Osteoblast (primary cell): ENCODE data around the gene EFCAB6. TPM values are rescaled to one million over a fixed set of nuclear protein-coding genes. Genes with fewer than 3 reads are reported as not detected.

Experiments
- DNase-seq: peaks from one replicate; pipeline ENCODE4 v3.0.0; 2011; ENCODE audit warnings: low spot score, mixed read lengths; ENCODE audit not compliant: insufficient read length; ENCODE audit errors: missing footprints
- H2AFZ ChIP-seq: 2 replicates; pipeline ENCODE4 v1.6.0; 2011; ENCODE audit warnings: mild to moderate bottlenecking, low read length
- H3K27ac ChIP-seq: 2 replicates; pipeline ENCODE4 v1.5.1; 2011; ENCODE audit warnings: mild to moderate bottlenecking, low read depth, low read length, moderate library complexity
- H3K27me3 ChIP-seq: 2 replicates; pipeline ENCODE4 v1.6.0; 2012; ENCODE audit warnings: mild to moderate bottlenecking, control low read depth, inconsistent platforms, low read length, moderate library complexity; ENCODE audit not compliant: insufficient read depth
- H3K36me3 ChIP-seq: 2 replicates; pipeline ENCODE4 v1.5.1; 2011; ENCODE audit warnings: mild to moderate bottlenecking, low read length, control low read depth, moderate library complexity; ENCODE audit not compliant: insufficient read depth
- H3K4me1 ChIP-seq: 2 replicates; pipeline ENCODE4 v1.5.1; 2011; ENCODE audit warnings: mild to moderate bottlenecking, low read length, control low read depth, moderate library complexity; ENCODE audit not compliant: insufficient read depth
- H3K4me2 ChIP-seq: 2 replicates; pipeline ENCODE4 v1.6.0; 2011; ENCODE audit warnings: mild to moderate bottlenecking, low read length; ENCODE audit not compliant: insufficient read depth
- H3K4me3 ChIP-seq: fragments of 200-600 bp; sonication (generic); 3 replicates; pipeline ENCODE4 v1.5.1; 2012; ENCODE audit warnings: mild to moderate bottlenecking, low read length, inconsistent platforms; ENCODE audit not compliant: insufficient read depth
- H3K79me2 ChIP-seq: 2 replicates; pipeline ENCODE4 v1.6.0; 2012; ENCODE audit warnings: mild to moderate bottlenecking, low read length, control low read depth, inconsistent platforms; ENCODE audit not compliant: insufficient read depth
- H3K9me3 ChIP-seq: 2 replicates; pipeline ENCODE4 v1.5.1; 2011; ENCODE audit warnings: low read depth, low read length, control low read depth
- H4K20me1 ChIP-seq: 2 replicates; pipeline ENCODE4 v1.6.0; 2012; ENCODE audit warnings: mild to moderate bottlenecking, low read length, control low read depth; ENCODE audit not compliant: insufficient read depth
- CTCF ChIP-seq: IDR thresholded peaks from 2 replicates; pipeline ENCODE4 v1.5.1; 2011; ENCODE audit warnings: mild to moderate bottlenecking, low read depth, low read length, moderate library complexity; ENCODE audit errors: extremely low read depth
- total RNA-seq: library from RNA; depleted of rRNA; stranded (reverse); fragments of >200 nt; gene quantifications from 2 replicates; pipeline ENCODE4 v1.2.3, GENCODE V29; 2012

EFCAB6 gene
- total RNA-seq, 1 donor: 1.8 TPM

DNA sequence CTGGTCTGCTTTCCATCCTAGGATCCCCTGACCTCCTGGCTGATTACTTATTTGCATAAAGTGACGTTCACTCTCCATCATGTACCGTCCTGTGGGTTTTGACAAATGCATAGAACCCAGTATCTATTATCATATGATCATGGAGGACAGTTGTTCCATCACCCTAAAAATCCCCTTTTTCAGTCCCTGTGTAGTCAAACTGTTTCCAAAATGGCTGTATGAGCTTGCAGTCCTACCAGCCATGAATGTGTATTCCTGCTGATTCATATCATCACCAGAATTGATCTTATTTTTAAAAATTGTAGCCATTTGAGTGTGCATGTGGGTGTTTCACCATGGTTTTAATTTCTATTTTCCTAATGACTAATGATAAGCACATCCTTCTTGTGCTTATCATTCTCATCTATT is 291.5 kb downstream of the EFCAB6 start:
- no peaks in the 10 kb centered on the region for H3K27me3 ChIP-seq
- TF ChIP-seq CTCF: no peak
- no peaks in the 10 kb centered on the region for H3K9me3 ChIP-seq
- H3K27ac ChIP-seq: no peak overlapping the region
- DNase-seq: no peak
- H3K4me2 ChIP-seq: no peak overlapping the region
- H3K4me1 ChIP-seq: no peaks in the 10 kb centered on the region
- H2AFZ ChIP-seq: no peak overlapping the region
- no peaks in the 10 kb centered on the region for H4K20me1 ChIP-seq
- H3K79me2 ChIP-seq: no peaks in the 10 kb centered on the region
- no peak overlapping the region for H3K4me3 ChIP-seq
- no peaks in the 10 kb centered on the region for H3K36me3 ChIP-seq

- Histone ChIP-seq H3K9me3 (no peaks in the 10 kb centered on the region), H2AFZ (no peak overlapping the region), H3K79me2 (no peaks in the 10 kb centered on the region), H3K4me1 (no peaks in the 10 kb centered on the region), H3K27me3 (no peaks in the 10 kb centered on the region), H3K36me3 (no peaks in the 10 kb centered on the region), H3K27ac (no peak overlapping the region), H3K4me3 (no peak overlapping the region), H3K4me2 (no peak overlapping the region), H4K20me1 (no peaks in the 10 kb centered on the region)
- TF ChIP-seq CTCF: no peak
- peak; percentile 79 for DNase-seq
Observed at GRCh38 chr22:43516996-43517635, 295.0 kb downstream of the EFCAB6 start.

- Histone ChIP-seq H4K20me1 (no peaks in the 10 kb centered on the region), H2AFZ (no peak overlapping the region), H3K36me3 (no peaks in the 10 kb centered on the region), H3K4me3 (no peak overlapping the region), H3K9me3 (no peaks in the 10 kb centered on the region), H3K27me3 (no peaks in the 10 kb centered on the region), H3K4me1 (no peaks in the 10 kb centered on the region), H3K79me2 (no peaks in the 10 kb centered on the region), H3K27ac (no peak overlapping the region), H3K4me2 (no peak overlapping the region)
- DNase-seq: no peak
- no peak for TF ChIP-seq CTCF
Observed at GRCh38 chr22:43516386-43516785, 295.7 kb downstream of the EFCAB6 start.

GRCh38 chr22:43515902-43516301 is 296.2 kb downstream of the EFCAB6 start:
- H3K4me1 ChIP-seq: no peaks in the 10 kb centered on the region
- no peak overlapping the region for H3K4me3 ChIP-seq
- H3K9me3 ChIP-seq: no peaks in the 10 kb centered on the region
- H3K4me2 ChIP-seq: no peak overlapping the region
- no peak for TF ChIP-seq CTCF
- no peak overlapping the region for H3K27ac ChIP-seq
- no peak overlapping the region for H2AFZ ChIP-seq
- H4K20me1 ChIP-seq: no peaks in the 10 kb centered on the region
- no peaks in the 10 kb centered on the region for H3K36me3 ChIP-seq
- H3K27me3 ChIP-seq: no peaks in the 10 kb centered on the region
- no peaks in the 10 kb centered on the region for H3K79me2 ChIP-seq
- no peak for DNase-seq
